ENCODE data around the gene SLC2A4. TPM values are rescaled to one million over a fixed set of nuclear protein-coding genes. Genes with fewer than 3 reads are reported as not detected.

The SLC2A4 gene
- 3.8 and 6.6 TPM in 2 replicates for total RNA-seq (2014; rRNA removed; shearing (Covaris generic))

- peak; percentile 100 for DNase-seq
- no peaks in the 10 kb centered on the region for H3K36me3 ChIP-seq (replicated peaks; ENCODE audit: control insufficient read depth, insufficient read depth, low read length)
Measured at GRCh38 chr17:7281074-7281952, at the start of gene SLC2A4. Gene SLC2A4 (plus strand): TSS chr17:7281718. CDS start chr17:7281935, 217 bp downstream.

GRCh38 chr17:7232114-7232513, 49.4 kb upstream of the SLC2A4 start:
- DNase-seq: no peak
- Histone ChIP-seq H3K27me3 (ENCODE audit: control insufficient read depth, insufficient read depth, low read length) (no peaks in the 10 kb centered on the region), H3K4me3 (ENCODE audit: insufficient read depth, low read depth, low read length) (no peak overlapping the region), H3K36me3 (replicated peaks; ENCODE audit: control insufficient read depth, insufficient read depth, low read length) (peaks cover 35% of the 10 kb centered on the region)

More at GRCh38 chr17:7281074-7281952, at the start of gene SLC2A4:
- peak within 1 kb of the TSS; percentile 65 for H3K4me3 ChIP-seq (ENCODE audit: insufficient read depth, low read depth, low read length)
- peaks cover 17% of the 10 kb centered on the region for H3K27me3 ChIP-seq (ENCODE audit: control insufficient read depth, insufficient read depth, low read length)

- Histone ChIP-seq H3K4me3 (ENCODE audit: insufficient read depth, low read depth, low read length) (peak overlapping the region; percentile 81), H3K27me3 (ENCODE audit: control insufficient read depth, insufficient read depth, low read length) (no peaks in the 10 kb centered on the region), H3K36me3 (replicated peaks; ENCODE audit: control insufficient read depth, insufficient read depth, low read length) (peaks cover 26% of the 10 kb centered on the region)
- peak; percentile 71 for DNase-seq
Measured at GRCh38 chr17:7233701-7234082, 47.8 kb upstream of the SLC2A4 start.

- H3K27me3 ChIP-seq (ENCODE audit: control insufficient read depth, insufficient read depth, low read length): no peaks in the 10 kb centered on the region
- DNase-seq: peak; percentile 99
Measured at GRCh38 chr17:7234083-7234951, 47.2 kb upstream of the SLC2A4 start, which contains the start of gene DVL2. Gene DVL2 (minus strand): TSS chr17:7234517. CDS start chr17:7234262, 255 bp downstream.

GRCh38 chr17:7235693-7236665, 45.5 kb upstream of the SLC2A4 start:
- H3K4me3 ChIP-seq (ENCODE audit: insufficient read depth, low read depth, low read length): no peak overlapping the region
- H3K27me3 ChIP-seq (ENCODE audit: control insufficient read depth, insufficient read depth, low read length): no peaks in the 10 kb centered on the region
- peaks cover 19% of the 10 kb centered on the region for H3K36me3 ChIP-seq (replicated peaks; ENCODE audit: control insufficient read depth, insufficient read depth, low read length)
- DNase-seq: no peak

More at GRCh38 chr17:7234083-7234951, 47.2 kb upstream of the SLC2A4 start, which contains the start of gene DVL2:
- peak within 1 kb of the TSS; percentile 81 for H3K4me3 ChIP-seq (ENCODE audit: insufficient read depth, low read depth, low read length)
- H3K36me3 ChIP-seq (replicated peaks; ENCODE audit: control insufficient read depth, insufficient read depth, low read length): peaks cover 22% of the 10 kb centered on the region

- no peak for DNase-seq
- H3K27me3 ChIP-seq (ENCODE audit: control insufficient read depth, insufficient read depth, low read length): no peaks in the 10 kb centered on the region
- H3K4me3 ChIP-seq (ENCODE audit: insufficient read depth, low read depth, low read length): no peak overlapping the region
- H3K36me3 ChIP-seq (replicated peaks; ENCODE audit: control insufficient read depth, insufficient read depth, low read length): peaks cover 19% of the 10 kb centered on the region
Measured at GRCh38 chr17:7236808-7237207, 44.7 kb upstream of the SLC2A4 start.

GRCh38 chr17:7237266-7237760, 44.2 kb upstream of the SLC2A4 start:
- no peak for DNase-seq
- Histone ChIP-seq H3K36me3 (replicated peaks; ENCODE audit: control insufficient read depth, insufficient read depth, low read length) (peaks cover 19% of the 10 kb centered on the region), H3K27me3 (ENCODE audit: control insufficient read depth, insufficient read depth, low read length) (no peaks in the 10 kb centered on the region), H3K4me3 (ENCODE audit: insufficient read depth, low read depth, low read length) (peak overlapping the region; percentile 94)

- Histone ChIP-seq H3K4me3 (ENCODE audit: insufficient read depth, low read depth, low read length) (peak overlapping the region; percentile 94), H3K27me3 (ENCODE audit: control insufficient read depth, insufficient read depth, low read length) (no peaks in the 10 kb centered on the region), H3K36me3 (replicated peaks; ENCODE audit: control insufficient read depth, insufficient read depth, low read length) (peaks cover 19% of the 10 kb centered on the region)
- peak; percentile 98 for DNase-seq
Measured at GRCh38 chr17:7237761-7238419, 43.6 kb upstream of the SLC2A4 start.

GRCh38 chr17:7238420-7239090, 43.0 kb upstream of the SLC2A4 start:
- peak; percentile 91 for DNase-seq
- peaks cover 19% of the 10 kb centered on the region for H3K36me3 ChIP-seq (replicated peaks; ENCODE audit: control insufficient read depth, insufficient read depth, low read length)
- peak overlapping the region; percentile 94 for H3K4me3 ChIP-seq (ENCODE audit: insufficient read depth, low read depth, low read length)
- no peaks in the 10 kb centered on the region for H3K27me3 ChIP-seq (ENCODE audit: control insufficient read depth, insufficient read depth, low read length)

- peak within 1 kb of the TSS; percentile 94 for H3K4me3 ChIP-seq (ENCODE audit: insufficient read depth, low read depth, low read length)
- peak; percentile 99 for DNase-seq
Measured at GRCh38 chr17:7239091-7240027, 42.2 kb upstream of the SLC2A4 start, which contains the start of gene PHF23. Gene PHF23 (minus strand): TSS chr17:7239457. CDS start chr17:7239279, 178 bp downstream.

GRCh38 chr17:7240375-7240774, 41.1 kb upstream of the SLC2A4 start:
- H3K27me3 ChIP-seq (ENCODE audit: control insufficient read depth, insufficient read depth, low read length): no peaks in the 10 kb centered on the region
- peaks cover 20% of the 10 kb centered on the region for H3K36me3 ChIP-seq (replicated peaks; ENCODE audit: control insufficient read depth, insufficient read depth, low read length)
- no peak for DNase-seq
- no peak overlapping the region for H3K4me3 ChIP-seq (ENCODE audit: insufficient read depth, low read depth, low read length)

More at GRCh38 chr17:7239091-7240027, 42.2 kb upstream of the SLC2A4 start, which contains the start of gene PHF23:
- Histone ChIP-seq H3K36me3 (replicated peaks; ENCODE audit: control insufficient read depth, insufficient read depth, low read length) (peaks cover 22% of the 10 kb centered on the region), H3K27me3 (ENCODE audit: control insufficient read depth, insufficient read depth, low read length) (no peaks in the 10 kb centered on the region)

Data from H7 (cell line).